NT2/D1 (cell line): ENCODE results near the gene KCNJ4.

Source experiments
- SUZ12 ChIP-seq: IDR thresholded peaks from 2 replicates; pipeline ENCODE4 v1.6.1; 2011; ENCODE audit not compliant: insufficient read length, insufficient read depth; ENCODE audit errors: extremely low read depth
- ZNF274 ChIP-seq: IDR thresholded peaks from 2 replicates; pipeline ENCODE4 v1.6.1; 2011; ENCODE audit warnings: mild to moderate bottlenecking, low read depth, low read length

GRCh38 chr22:38432264-38432663 lies 22.7 kb downstream of the KCNJ4 start:
- no peak for TF ChIP-seq SUZ12
- TF ChIP-seq ZNF274, result no peak
